ENCODE results near the gene ADARB2. TPM values are rescaled to one million over a fixed set of nuclear protein-coding genes. Genes with fewer than 3 reads are reported as not detected.

Gene ADARB2
- polyA plus RNA-seq, 1 of the 3 experiments (the other 2 are of a cell fraction) = not detected

DNA sequence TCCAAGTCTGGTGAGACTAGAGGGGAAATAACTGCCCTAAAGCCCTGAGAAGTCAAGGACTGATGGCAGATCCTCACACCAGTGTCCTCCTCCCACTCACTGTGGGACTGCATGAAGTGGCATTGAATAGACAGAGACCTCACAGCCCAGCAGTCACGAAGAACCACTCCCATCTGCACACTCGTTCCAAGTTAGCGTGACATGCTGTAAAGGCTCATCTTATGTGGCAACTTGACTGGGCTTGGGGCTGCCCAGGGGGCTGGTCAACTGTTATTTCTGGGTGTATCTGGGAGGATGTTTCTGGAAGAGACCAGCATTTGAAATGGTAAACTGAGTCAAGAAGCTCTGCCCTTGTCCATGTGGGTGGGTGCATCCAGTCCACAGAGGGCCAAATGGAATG, 104.7 kb downstream of the ADARB2 start:
- H3K9me2 ChIP-seq = no peaks in the 10 kb centered on the region
- H2AFZ ChIP-seq (ENCODE audit: low read depth) = no peak overlapping the region
- no peak overlapping the region for H3K4me2 ChIP-seq
- no peak overlapping the region for H3K4me3 ChIP-seq (ENCODE audit: low read depth in 2 of 2, low read length in 1 of 2)
- no peaks in the 10 kb centered on the region for H3K36me3 ChIP-seq (replicated peaks in 1 of 2; ENCODE audit: control insufficient read depth in 1 of 2, insufficient read depth in 2 of 2, low read length in 1 of 2)
- H3K9ac ChIP-seq = no peak overlapping the region
- WGBS (ENCODE audit: low lambda C conversion rate) = 33% methylated on average over 2 of the region's 3 CpGs
- H3K79me2 ChIP-seq (ENCODE audit: insufficient read depth) = no peaks in the 10 kb centered on the region
- H3K27ac ChIP-seq (ENCODE audit: low read depth in 2 of 2, low read length in 1 of 2) = no peak overlapping the region
- ChIA-PET POLR2A (no interaction called here), CTCF (no interaction called here)
- H4K20me1 ChIP-seq (ENCODE audit: insufficient read depth) = no peaks in the 10 kb centered on the region
- no peaks in the 10 kb centered on the region for H3K9me3 ChIP-seq
- no peaks in the 10 kb centered on the region for H3K4me1 ChIP-seq (ENCODE audit: control insufficient read depth in 1 of 2, insufficient read depth in 2 of 2, low read depth in 1 of 2, low read length in 1 of 2)
- no peaks in the 10 kb centered on the region for H3K27me3 ChIP-seq (ENCODE audit: insufficient read depth)
- DNase-seq = no peak
- TF ChIP-seq TAF1 (IDR thresholded peaks at IDR 0.05; ENCODE audit: borderline replicate concordance, low read depth, low read length) (no peak), POLR2AphosphoS5 (IDR thresholded peaks at IDR 0.05; ENCODE audit: low read depth, low read length) (no peak), RXRA (IDR thresholded peaks at IDR 0.05; ENCODE audit: borderline replicate concordance, low read depth) (no peak), MAX (IDR thresholded peaks at IDR 0.05; ENCODE audit: low read depth) (no peak), ELF1 (IDR thresholded peaks at IDR 0.05) (no peak), GABPA (IDR thresholded peaks at IDR 0.05; ENCODE audit: low read depth) (no peak), TEAD4 (IDR thresholded peaks at IDR 0.05; ENCODE audit: borderline replicate concordance, insufficient read depth) (no peak), JUND (IDR thresholded peaks at IDR 0.05) (no peak), EZH2phosphoT487 (IDR thresholded peaks at IDR 0.05; ENCODE audit: borderline replicate concordance, low read depth) (no peak), RCOR1 (IDR thresholded peaks at IDR 0.05; ENCODE audit: low read length) (no peak), IRF3 (IDR thresholded peaks at IDR 0.05; ENCODE audit: low read depth, low read length) (no peak), GATA2 (CRISPR knock-in tag; IDR thresholded peaks at IDR 0.05) (no peak), MXI1 (IDR thresholded peaks at IDR 0.05; ENCODE audit: low read depth, low read length) (no peak), SMC3 (IDR thresholded peaks at IDR 0.05; ENCODE audit: low read depth, low read length) (no peak), MEF2A (IDR thresholded peaks at IDR 0.05; ENCODE audit: borderline replicate concordance, low read depth) (no peak), FOXJ3 (CRISPR knock-in tag; IDR thresholded peaks at IDR 0.05) (no peak)
- TF ChIP-seq, protein P1, sequence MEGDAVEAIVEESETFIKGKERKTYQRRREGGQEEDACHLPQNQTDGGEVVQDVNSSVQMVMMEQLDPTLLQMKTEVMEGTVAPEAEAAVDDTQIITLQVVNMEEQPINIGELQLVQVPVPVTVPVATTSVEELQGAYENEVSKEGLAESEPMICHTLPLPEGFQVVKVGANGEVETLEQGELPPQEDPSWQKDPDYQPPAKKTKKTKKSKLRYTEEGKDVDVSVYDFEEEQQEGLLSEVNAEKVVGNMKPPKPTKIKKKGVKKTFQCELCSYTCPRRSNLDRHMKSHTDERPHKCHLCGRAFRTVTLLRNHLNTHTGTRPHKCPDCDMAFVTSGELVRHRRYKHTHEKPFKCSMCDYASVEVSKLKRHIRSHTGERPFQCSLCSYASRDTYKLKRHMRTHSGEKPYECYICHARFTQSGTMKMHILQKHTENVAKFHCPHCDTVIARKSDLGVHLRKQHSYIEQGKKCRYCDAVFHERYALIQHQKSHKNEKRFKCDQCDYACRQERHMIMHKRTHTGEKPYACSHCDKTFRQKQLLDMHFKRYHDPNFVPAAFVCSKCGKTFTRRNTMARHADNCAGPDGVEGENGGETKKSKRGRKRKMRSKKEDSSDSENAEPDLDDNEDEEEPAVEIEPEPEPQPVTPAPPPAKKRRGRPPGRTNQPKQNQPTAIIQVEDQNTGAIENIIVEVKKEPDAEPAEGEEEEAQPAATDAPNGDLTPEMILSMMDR (IDR thresholded peaks at IDR 0.05) = no peak
- TF ChIP-seq, protein P2, sequence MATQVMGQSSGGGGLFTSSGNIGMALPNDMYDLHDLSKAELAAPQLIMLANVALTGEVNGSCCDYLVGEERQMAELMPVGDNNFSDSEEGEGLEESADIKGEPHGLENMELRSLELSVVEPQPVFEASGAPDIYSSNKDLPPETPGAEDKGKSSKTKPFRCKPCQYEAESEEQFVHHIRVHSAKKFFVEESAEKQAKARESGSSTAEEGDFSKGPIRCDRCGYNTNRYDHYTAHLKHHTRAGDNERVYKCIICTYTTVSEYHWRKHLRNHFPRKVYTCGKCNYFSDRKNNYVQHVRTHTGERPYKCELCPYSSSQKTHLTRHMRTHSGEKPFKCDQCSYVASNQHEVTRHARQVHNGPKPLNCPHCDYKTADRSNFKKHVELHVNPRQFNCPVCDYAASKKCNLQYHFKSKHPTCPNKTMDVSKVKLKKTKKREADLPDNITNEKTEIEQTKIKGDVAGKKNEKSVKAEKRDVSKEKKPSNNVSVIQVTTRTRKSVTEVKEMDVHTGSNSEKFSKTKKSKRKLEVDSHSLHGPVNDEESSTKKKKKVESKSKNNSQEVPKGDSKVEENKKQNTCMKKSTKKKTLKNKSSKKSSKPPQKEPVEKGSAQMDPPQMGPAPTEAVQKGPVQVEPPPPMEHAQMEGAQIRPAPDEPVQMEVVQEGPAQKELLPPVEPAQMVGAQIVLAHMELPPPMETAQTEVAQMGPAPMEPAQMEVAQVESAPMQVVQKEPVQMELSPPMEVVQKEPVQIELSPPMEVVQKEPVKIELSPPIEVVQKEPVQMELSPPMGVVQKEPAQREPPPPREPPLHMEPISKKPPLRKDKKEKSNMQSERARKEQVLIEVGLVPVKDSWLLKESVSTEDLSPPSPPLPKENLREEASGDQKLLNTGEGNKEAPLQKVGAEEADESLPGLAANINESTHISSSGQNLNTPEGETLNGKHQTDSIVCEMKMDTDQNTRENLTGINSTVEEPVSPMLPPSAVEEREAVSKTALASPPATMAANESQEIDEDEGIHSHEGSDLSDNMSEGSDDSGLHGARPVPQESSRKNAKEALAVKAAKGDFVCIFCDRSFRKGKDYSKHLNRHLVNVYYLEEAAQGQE (IDR thresholded peaks at IDR 0.05; ENCODE audit: low read depth, low read length) = no peak
- TF ChIP-seq, protein P3, sequence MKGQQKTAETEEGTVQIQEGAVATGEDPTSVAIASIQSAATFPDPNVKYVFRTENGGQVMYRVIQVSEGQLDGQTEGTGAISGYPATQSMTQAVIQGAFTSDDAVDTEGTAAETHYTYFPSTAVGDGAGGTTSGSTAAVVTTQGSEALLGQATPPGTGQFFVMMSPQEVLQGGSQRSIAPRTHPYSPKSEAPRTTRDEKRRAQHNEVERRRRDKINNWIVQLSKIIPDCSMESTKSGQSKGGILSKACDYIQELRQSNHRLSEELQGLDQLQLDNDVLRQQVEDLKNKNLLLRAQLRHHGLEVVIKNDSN (IDR thresholded peaks at IDR 0.05; ENCODE audit: borderline replicate concordance, low read depth) = no peak
- H3F3A ChIP-seq (replicated peaks; ENCODE audit: insufficient read depth) = no peaks in the 10 kb centered on the region
